Right atrium auricular region (tissue), 2 donors: ENCODE results near the gene CEP170B. TPM values are rescaled to one million over a fixed set of nuclear protein-coding genes. Genes with fewer than 3 reads are reported as not detected.

Experiments used
- DNase-seq: peaks from one replicate; pipeline ENCODE4 v3.0.0-alpha.2; 2019; ENCODE audit warnings: low spot score
- H3K27ac ChIP-seq, 2 donors: fragments of 200-600 bp; sonication (generic); 1 replicate in 1 of 2; 2 replicates in 1 of 2; pipeline ENCODE4 v1.5.1; 2016 to 2019
- H3K27me3 ChIP-seq, 2 donors: fragments of 200-600 bp; sonication (generic); one replicate each; pipeline versions ENCODE4 v1.5.1 to v1.6.0; 2017 to 2019
- H3K36me3 ChIP-seq: fragments of 200-600 bp; sonication (generic); one replicate; pipeline ENCODE4 v1.5.1; 2016
- H3K4me1 ChIP-seq, 2 donors: fragments of 200-600 bp; sonication (generic); one replicate each; pipeline versions ENCODE4 v1.5.1 to v1.6.0; 2017 to 2019
- H3K4me3 ChIP-seq, 2 donors: fragments of 200-600 bp; sonication (generic); 1 replicate in 1 of 2; 2 replicates in 1 of 2; pipeline ENCODE4 v1.5.1; 2017 to 2019; ENCODE audit warnings: mild to moderate bottlenecking in 1 of 2, moderate library complexity in 1 of 2
- H3K9me3 ChIP-seq, 2 donors: fragments of 200-600 bp; sonication (generic); one replicate each; pipeline ENCODE4 v1.5.1; 2019
- CTCF ChIP-seq, 2 donors: fragments of 200-600 bp; sonication (generic); IDR thresholded peaks; one replicate each; pipeline ENCODE4 v1.5.1; 2019; ENCODE audit warnings: antibody characterized with exemption in 2 of 2
- total RNA-seq, 2 donors: library from RNA; depleted of rRNA; stranded (reverse); fragments of >200 nt; gene quantifications; one replicate each; pipeline ENCODE4 v1.1.0, GENCODE V29; 2016

CEP170B gene
- total RNA-seq, 2 donors from 2014 or later: 7.9 to 15.1 TPM

GRCh38 chr14:104933746-104934733 is 69.0 kb downstream of the CEP170B start:
- H3K4me3 ChIP-seq: peak overlapping the region; percentile 36 to 67
- H3K27me3 ChIP-seq: no peaks in the 10 kb centered on the region
- DNase-seq: no peak
- H3K27ac ChIP-seq: peak overlapping the region in 1 of 2 donors; percentile 39
- no peaks in the 10 kb centered on the region for H3K9me3 ChIP-seq
- peaks cover 0 to 21% of the 10 kb centered on the region in 2 donors for H3K4me1 ChIP-seq
- H3K36me3 ChIP-seq: no peaks in the 10 kb centered on the region
- TF ChIP-seq CTCF (IDR thresholded peaks at IDR 0.05): no peak

- no peak for DNase-seq
- no peak for TF ChIP-seq CTCF (IDR thresholded peaks at IDR 0.05)
- Histone ChIP-seq H3K4me1 (peaks cover 0 to 21% of the 10 kb centered on the region in 2 donors), H3K4me3 (no peak overlapping the region), H3K27ac (no peak overlapping the region), H3K27me3 (no peaks in the 10 kb centered on the region), H3K9me3 (no peaks in the 10 kb centered on the region), H3K36me3 (no peaks in the 10 kb centered on the region)
Measured at GRCh38 chr14:104935026-104935650, 70.1 kb downstream of the CEP170B start.

- Histone ChIP-seq H3K27ac (no peak overlapping the region), H3K36me3 (no peaks in the 10 kb centered on the region), H3K27me3 (no peaks in the 10 kb centered on the region), H3K4me3 (no peak overlapping the region), H3K4me1 (peaks cover 0 to 21% of the 10 kb centered on the region in 2 donors), H3K9me3 (no peaks in the 10 kb centered on the region)
- no peak for TF ChIP-seq CTCF (IDR thresholded peaks at IDR 0.05)
- no peak for DNase-seq
Measured at GRCh38 chr14:104935955-104936354, 70.9 kb downstream of the CEP170B start.

- Histone ChIP-seq H3K4me1 (peaks cover 0 to 21% of the 10 kb centered on the region in 2 donors), H3K4me3 (no peak overlapping the region), H3K9me3 (no peaks in the 10 kb centered on the region), H3K27ac (no peak overlapping the region), H3K27me3 (no peaks in the 10 kb centered on the region), H3K36me3 (no peaks in the 10 kb centered on the region)
- no peak for TF ChIP-seq CTCF (IDR thresholded peaks at IDR 0.05)
- DNase-seq: no peak
Measured at GRCh38 chr14:104936361-104937155, 71.5 kb downstream of the CEP170B start.

DNA sequence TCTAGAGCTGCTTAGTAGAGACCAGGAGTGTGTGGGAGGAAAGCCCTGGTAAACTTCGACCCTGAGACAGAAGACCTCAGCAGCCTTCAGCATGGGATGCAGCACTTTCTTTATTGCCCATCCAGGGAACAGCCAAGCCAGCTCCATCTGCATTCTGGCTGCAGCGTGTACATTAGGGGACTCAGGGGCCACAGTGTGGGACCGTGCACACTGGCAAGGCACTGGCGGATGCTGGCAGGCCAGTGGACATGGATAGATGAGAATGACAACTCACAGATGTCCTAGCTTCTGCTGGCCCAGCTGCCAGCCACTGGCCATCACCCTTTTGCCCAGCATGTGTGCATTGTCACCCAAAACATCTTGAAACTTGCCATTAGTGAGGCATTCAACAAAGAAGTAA is 72.1 kb downstream of the CEP170B start:
- no peak overlapping the region for H3K4me3 ChIP-seq
- H3K27ac ChIP-seq: no peak overlapping the region
- DNase-seq: no peak
- H3K36me3 ChIP-seq: no peaks in the 10 kb centered on the region
- no peaks in the 10 kb centered on the region for H3K9me3 ChIP-seq
- no peak for TF ChIP-seq CTCF (IDR thresholded peaks at IDR 0.05)
- no peaks in the 10 kb centered on the region for H3K27me3 ChIP-seq
- H3K4me1 ChIP-seq: peaks cover 0 to 15% of the 10 kb centered on the region in 2 donors
